Adrenal gland (tissue), 12 donors: ENCODE data around the gene COMMD1. TPM values are rescaled to one million over a fixed set of nuclear protein-coding genes. Genes with fewer than 3 reads are reported as not detected.
"Not testable (repeated sequence)": the region's sequence is repeated elsewhere in the genome, so short reads cannot be mapped to it uniquely, and the experiment has no call there.

Experiments used
- DNase-seq, 7 donors: peaks; one replicate each; pipeline ENCODE4 v3.0.0-alpha.2; 2019 to 2020
- H3K27ac ChIP-seq, 5 donors: fragments of 200-600 bp; sonication (generic) in 4 of 5; 1 replicate in 3 of 5; 2 replicates in 2 of 5; pipeline versions ENCODE4 v1.5.1 to v1.8.0; 2016 to 2020; ENCODE audit warnings: mild to moderate bottlenecking in 1 of 5
- H3K27me3 ChIP-seq: fragments of 200-600 bp; 2 replicates; pipeline ENCODE4 v1.8.0; 2021
- H3K36me3 ChIP-seq, 2 donors: fragments of 200-600 bp; replicated peaks in 1 of 2; 1 replicate in 1 of 2; 2 replicates in 1 of 2; pipeline versions ENCODE4 v1.5.1 to v1.8.0; 2018 to 2022
- H3K4me1 ChIP-seq, 2 donors: fragments of 200-600 bp; replicated peaks in 1 of 2; 1 replicate in 1 of 2; 2 replicates in 1 of 2; pipeline versions ENCODE4 v1.5.1 to v1.8.0; 2018 to 2021
- H3K4me3 ChIP-seq, 4 donors: fragments of 200-600 bp; sonication (generic) in 3 of 4; one replicate each; pipeline ENCODE4 v1.5.1; 2016 to 2018
- H3K9me3 ChIP-seq, 3 donors: fragments of 200-600 bp; sonication (generic) in 1 of 3; replicated peaks in 1 of 3; 1 replicate in 2 of 3; 2 replicates in 1 of 3; pipeline versions ENCODE4 v1.5.1 to v1.8.0; 2016 to 2021
- CTCF ChIP-seq, 6 experiments: fragments of 450-650 bp in 4 of 6; fragments of 200-600 bp in 2 of 6; sonication (generic) in 1 of 6; IDR thresholded peaks; 1 replicate in 5 of 6; 2 replicates in 1 of 6; pipeline versions ENCODE4 v1.5.1 to v1.8.0; 2016 to 2021; ENCODE audit warnings: antibody characterized with exemption in 6 of 6, mild to moderate bottlenecking in 2 of 6, moderate library complexity in 1 of 6
- POLR2A ChIP-seq, 2 donors: fragments of 450-650 bp; IDR thresholded peaks; one replicate each; pipeline ENCODE4 v1.6.1; 2017; ENCODE audit warnings: antibody characterized with exemption in 2 of 2, mild to moderate bottlenecking in 2 of 2, moderate library complexity in 1 of 2
- WGBS, 4 donors: extraction: QIAGEN DNeasy Blood & Tissue Kit in 2 of 4; methylation state at CpG; one replicate each; pipeline versions ENCODE4 v1.1.5 to v1.1.7; 2013 to 2017; 5-methylcytosine and 5-hydroxymethylcytosine counted together
- intact Hi-C, 2 donors: fragments of 100-400 bp; cut with DNase I; formaldehyde crosslinking; loops; one replicate each; pipeline versions ENCODE4 v1.14.1 to v1.15.0; 2022 to 2023
- polyA plus RNA-seq, 3 donors: library from polyadenylated mRNA; stranded (reverse); fragments of 200-250 nt in 2 of 3; fragments of 350-450 nt in 1 of 3; fragmentation: Illumina TruSeq in 1 of 3; extraction: RNeasy Lipid Tissue Mini Kit (QIAGEN cat#74804) in 1 of 3; gene quantifications; one replicate each; pipeline ENCODE4 v1.2.3, GENCODE V29; 2013 to 2014
- total RNA-seq, 9 donors: library from RNA; depleted of rRNA in 4 of 9; stranded (reverse); fragments of >200 nt in 4 of 9; fragments of 120-200 nt in 1 of 9; fragmentation: NEBNext Ultra II Directional in 1 of 9; extraction: Animal tissue kit (Norgen Biotek cat#: 25700) in 1 of 9; gene quantifications; one replicate each; pipeline versions ENCODE4 v1.1.0 to v1.2.4, GENCODE V29; 2013 to 2023
- donor health status: healthy with polysubstance abuse.
- donor health status: Bipolar disorder and iron deficiency.
- donor health status: DM: yes; HTN: yes; CAD: no.
- donor health status: DM: no; HTN: no; CAD: no.
- donor health status: DM: no; HTN: no; CAD: no.
- donor health status: DM: yes; HTN: yes; CAD: no.

Gene COMMD1
- total and polyA plus RNA-seq, 12 donors, result 35.5 to 89.9 (median 55.4) TPM

- DNase-seq, result no peak
- intact Hi-C loops, result no loop called here
- no peaks in the 10 kb centered on the region for H3K36me3 ChIP-seq
- no peaks in the 10 kb centered on the region for H3K27me3 ChIP-seq
- H3K4me1 ChIP-seq, result peaks cover 6 to 15% of the 10 kb centered on the region in 2 donors
- WGBS, 4 donors, result 94 to 100% (median 100%) methylated on average over 1 of the region's 1 CpG
- H3K27ac ChIP-seq, result no peak overlapping the region
- no peak overlapping the region for H3K4me3 ChIP-seq
- TF ChIP-seq CTCF (IDR thresholded peaks at IDR 0.05), result no peak
- no peak for TF ChIP-seq POLR2A (IDR thresholded peaks at IDR 0.05)
- H3K9me3 ChIP-seq, result no peaks in the 10 kb centered on the region
Observed at GRCh38 chr2:61952288-61952687, 46.8 kb downstream of the COMMD1 start.

- DNase-seq, intact Hi-C loops, H3K27me3 ChIP-seq, H3K36me3 ChIP-seq, H3K27ac ChIP-seq, H3K9me3 ChIP-seq, H3K4me3 ChIP-seq: not testable (repeated sequence)
- H3K4me1 ChIP-seq, result peaks cover 6 to 10% of the 10 kb centered on the region in 2 donors
- WGBS, 4 donors, result 90 to 97% (median 93%) methylated on average over 9 of the region's 9 CpGs
Observed at GRCh38 chr2:61954856-61955255, 49.4 kb downstream of the COMMD1 start.

- Histone ChIP-seq H3K4me3 (no peak overlapping the region), H3K36me3 (no peaks in the 10 kb centered on the region), H3K27me3 (no peaks in the 10 kb centered on the region), H3K4me1 (peaks cover 0 to 5% of the 10 kb centered on the region in 2 donors), H3K27ac (no peak overlapping the region), H3K9me3 (no peaks in the 10 kb centered on the region)
- TF ChIP-seq POLR2A (IDR thresholded peaks at IDR 0.05) (no peak), CTCF (IDR thresholded peaks at IDR 0.05) (no peak)
- DNase-seq, result no peak
- intact Hi-C loops, result no loop called here
- 93 to 96% (median 95%) methylated on average over 7 of the region's 7 CpGs for WGBS, 4 donors
Observed at GRCh38 chr2:61959381-61960293, 54.2 kb downstream of the COMMD1 start.

- DNase-seq, result no peak
- WGBS, 4 donors, result 97 to 99% (median 98%) methylated on average over 2 of the region's 2 CpGs
- Histone ChIP-seq H3K4me1 (peaks cover 0 to 5% of the 10 kb centered on the region in 2 donors), H3K4me3 (no peak overlapping the region), H3K36me3 (no peaks in the 10 kb centered on the region), H3K9me3 (no peaks in the 10 kb centered on the region), H3K27me3 (no peaks in the 10 kb centered on the region), H3K27ac (no peak overlapping the region)
- TF ChIP-seq CTCF (IDR thresholded peaks at IDR 0.05) (no peak), POLR2A (IDR thresholded peaks at IDR 0.05) (no peak)
- intact Hi-C loops, result no loop called here
Observed at GRCh38 chr2:61961231-61961901, 55.9 kb downstream of the COMMD1 start.
